Mucosa of stomach (tissue), 1 donor: ENCODE results near the gene AGFG1.

ENCODE experiments used
- H3K27me3 ChIP-seq: one replicate; pipeline ENCODE4 v1.7.0; 2013; ENCODE audit warnings: mild to moderate bottlenecking, low read length; ENCODE audit not compliant: control insufficient read depth, insufficient read depth
- H3K36me3 ChIP-seq: one replicate; pipeline ENCODE4 v1.7.0; 2013; ENCODE audit warnings: low read length; ENCODE audit not compliant: control insufficient read depth, insufficient read depth
- H3K4me1 ChIP-seq: one replicate; pipeline ENCODE4 v1.7.0; 2013; ENCODE audit warnings: mild to moderate bottlenecking, low read length; ENCODE audit not compliant: control insufficient read depth, insufficient read depth
- H3K4me3 ChIP-seq: one replicate; pipeline ENCODE4 v1.7.0; 2013; ENCODE audit warnings: low read length
- H3K9ac ChIP-seq: one replicate; pipeline ENCODE4 v1.7.0; 2013; ENCODE audit warnings: mild to moderate bottlenecking, low read length, moderate library complexity
- H3K9me3 ChIP-seq: one replicate; pipeline ENCODE4 v1.7.0; 2013; ENCODE audit warnings: mild to moderate bottlenecking, low read length, moderate library complexity; ENCODE audit not compliant: control insufficient read depth
- donor health status: Pancreatic carcinoma.

AGFG1 gene

GRCh38 chr2:227462972-227463931 lies 8.7 kb upstream of the AGFG1 start:
- peaks cover 61% of the 10 kb centered on the region for H3K4me1 ChIP-seq
- no peak overlapping the region for H3K4me3 ChIP-seq
- H3K36me3 ChIP-seq, result no peaks in the 10 kb centered on the region
- H3K9me3 ChIP-seq, result no peaks in the 10 kb centered on the region
- no peaks in the 10 kb centered on the region for H3K27me3 ChIP-seq
- H3K9ac ChIP-seq, result no peak overlapping the region

GRCh38 chr2:227464361-227464760 lies 7.6 kb upstream of the AGFG1 start:
- Histone ChIP-seq H3K9ac (no peak overlapping the region), H3K9me3 (no peaks in the 10 kb centered on the region), H3K4me1 (peaks cover 66% of the 10 kb centered on the region), H3K4me3 (no peak overlapping the region), H3K36me3 (no peaks in the 10 kb centered on the region), H3K27me3 (no peaks in the 10 kb centered on the region)

GRCh38 chr2:227464851-227465250 lies 7.1 kb upstream of the AGFG1 start:
- no peaks in the 10 kb centered on the region for H3K27me3 ChIP-seq
- no peaks in the 10 kb centered on the region for H3K9me3 ChIP-seq
- no peak overlapping the region for H3K4me3 ChIP-seq
- H3K4me1 ChIP-seq, result peaks cover 66% of the 10 kb centered on the region
- H3K36me3 ChIP-seq, result no peaks in the 10 kb centered on the region
- H3K9ac ChIP-seq, result no peak overlapping the region

- no peak overlapping the region for H3K9ac ChIP-seq
- H3K4me3 ChIP-seq, result no peak overlapping the region
- H3K9me3 ChIP-seq, result no peaks in the 10 kb centered on the region
- H3K36me3 ChIP-seq, result no peaks in the 10 kb centered on the region
- no peaks in the 10 kb centered on the region for H3K27me3 ChIP-seq
- peaks cover 60% of the 10 kb centered on the region for H3K4me1 ChIP-seq
Measured at GRCh38 chr2:227466887-227467600, 4.9 kb upstream of the AGFG1 start.

- Histone ChIP-seq H3K4me1 (peaks cover 32% of the 10 kb centered on the region), H3K9ac (no peak overlapping the region), H3K4me3 (no peak overlapping the region), H3K9me3 (no peaks in the 10 kb centered on the region), H3K36me3 (no peaks in the 10 kb centered on the region), H3K27me3 (no peaks in the 10 kb centered on the region)
Measured at GRCh38 chr2:227471412-227471811, 544 bp upstream of the AGFG1 start.

- Histone ChIP-seq H3K36me3 (no peaks in the 10 kb centered on the region), H3K4me1 (peaks cover 22% of the 10 kb centered on the region), H3K27me3 (no peaks in the 10 kb centered on the region), H3K4me3 (no peak overlapping the region), H3K9ac (peak overlapping the region; percentile 84), H3K9me3 (no peaks in the 10 kb centered on the region)
Measured at GRCh38 chr2:227472265-227473121, 537 bp downstream of the AGFG1 start.

GRCh38 chr2:227473122-227473461 lies 1.1 kb downstream of the AGFG1 start:
- H3K9me3 ChIP-seq, result no peaks in the 10 kb centered on the region
- H3K36me3 ChIP-seq, result no peaks in the 10 kb centered on the region
- H3K4me1 ChIP-seq, result peaks cover 16% of the 10 kb centered on the region
- no peak overlapping the region for H3K4me3 ChIP-seq
- no peaks in the 10 kb centered on the region for H3K27me3 ChIP-seq
- H3K9ac ChIP-seq, result peak overlapping the region; percentile 84

GRCh38 chr2:227473806-227474205 lies 1.9 kb downstream of the AGFG1 start:
- no peaks in the 10 kb centered on the region for H3K27me3 ChIP-seq
- peaks cover 9% of the 10 kb centered on the region for H3K4me1 ChIP-seq
- H3K9ac ChIP-seq, result no peak overlapping the region
- H3K36me3 ChIP-seq, result no peaks in the 10 kb centered on the region
- H3K9me3 ChIP-seq, result no peaks in the 10 kb centered on the region
- no peak overlapping the region for H3K4me3 ChIP-seq

- Histone ChIP-seq H3K9me3 (no peaks in the 10 kb centered on the region), H3K4me1 (peaks cover 9% of the 10 kb centered on the region), H3K36me3 (no peaks in the 10 kb centered on the region), H3K4me3 (no peak overlapping the region), H3K27me3 (no peaks in the 10 kb centered on the region), H3K9ac (no peak overlapping the region)
Measured at GRCh38 chr2:227474410-227474809, 2.5 kb downstream of the AGFG1 start.

- no peak overlapping the region for H3K4me3 ChIP-seq
- H3K9me3 ChIP-seq, result no peaks in the 10 kb centered on the region
- no peak overlapping the region for H3K9ac ChIP-seq
- H3K36me3 ChIP-seq, result no peaks in the 10 kb centered on the region
- H3K4me1 ChIP-seq, result peaks cover 10% of the 10 kb centered on the region
- H3K27me3 ChIP-seq, result no peaks in the 10 kb centered on the region
Measured at GRCh38 chr2:227477291-227477690, 5.3 kb downstream of the AGFG1 start.

- Histone ChIP-seq H3K4me3 (no peak overlapping the region), H3K9ac (no peak overlapping the region), H3K9me3 (no peaks in the 10 kb centered on the region), H3K27me3 (no peaks in the 10 kb centered on the region), H3K36me3 (no peaks in the 10 kb centered on the region), H3K4me1 (peaks cover 14% of the 10 kb centered on the region)
Measured at GRCh38 chr2:227479865-227480475, 8.0 kb downstream of the AGFG1 start.
